SK-N-SH (cell line): Measurements from ENCODE around the gene TMEM89. TPM values are rescaled to one million over a fixed set of nuclear protein-coding genes. Genes with fewer than 3 reads are reported as not detected.

Experiments
- CTCF ChIA-PET: fragments of 300-600, 350-600 bp; formaldehyde crosslinking; extraction: SDS; loops from one replicate; lab custom pipeline; 2021; lab: Yijun Ruan, JAX
- POLR2A ChIA-PET: fragments of 350-600 bp; sonication (Branson Sonifier 250); formaldehyde crosslinking; extraction: SDS; loops from one replicate; lab custom pipeline; 2020; ENCODE audit warnings: antibody characterized with exemption, inconsistent platforms; lab: Yijun Ruan, JAX
- DNase-seq: peaks from one replicate; pipeline ENCODE4 v3.0.0; 2012
- H2AFZ ChIP-seq: fragments of 200-600 bp; sonication (generic); 2 replicates; pipeline ENCODE4 v1.8.1; 2016; ENCODE audit warnings: antibody characterized with exemption, mild to moderate bottlenecking, low read depth
- H3F3A ChIP-seq: fragments of 200-600 bp; sonication (generic); replicated peaks from 2 replicates; pipeline ENCODE3; 2016; ENCODE audit warnings: antibody characterized with exemption, mild to moderate bottlenecking; ENCODE audit not compliant: insufficient read depth
- H3K27ac ChIP-seq, 2 experiments: fragments of 200-500 bp in 1 of 2; fragments of 200-600 bp in 1 of 2; sonication (Bioruptor generic) in 1 of 2; sonication (generic), shearing (Covaris generic) in 1 of 2; 2 replicates each; pipeline versions ENCODE4 v1.5.1 to v1.6.1; 2014 to 2016; ENCODE audit warnings: low read depth in 2 of 2, inconsistent platforms in 1 of 2, low read length in 1 of 2, mild to moderate bottlenecking in 1 of 2, mixed read lengths in 1 of 2
- H3K27me3 ChIP-seq: fragments of 200-600 bp; sonication (generic), shearing (Covaris generic); 2 replicates; pipeline ENCODE4 v1.6.1; 2016; ENCODE audit warnings: mixed run types; ENCODE audit not compliant: insufficient read depth
- H3K36me3 ChIP-seq, 2 experiments: fragments of 200-500 bp in 1 of 2; fragments of 200-600 bp in 1 of 2; sonication (Bioruptor generic) in 1 of 2; sonication (generic) in 1 of 2; replicated peaks in 1 of 2; 2 replicates each; pipeline versions ENCODE3 to v1.5.1; 2014 to 2016; ENCODE audit warnings: low read length in 1 of 2, mild to moderate bottlenecking in 1 of 2; ENCODE audit not compliant: insufficient read depth in 2 of 2, control insufficient read depth in 1 of 2
- H3K4me1 ChIP-seq, 2 experiments: fragments of 200-500 bp in 1 of 2; fragments of 200-600 bp in 1 of 2; sonication (Bioruptor generic) in 1 of 2; sonication (generic), shearing (Covaris generic) in 1 of 2; 2 replicates each; pipeline versions ENCODE4 v1.5.1 to v1.6.1; 2014 to 2016; ENCODE audit warnings: low read depth in 1 of 2, low read length in 1 of 2, mixed run types in 1 of 2; ENCODE audit not compliant: insufficient read depth in 2 of 2, control insufficient read depth in 1 of 2
- H3K4me2 ChIP-seq: fragments of 200-600 bp; sonication (generic), shearing (Covaris generic); 2 replicates; pipeline ENCODE4 v1.6.1; 2017; ENCODE audit warnings: mixed run types
- H3K4me3 ChIP-seq, 2 experiments: fragments of 200-500 bp in 1 of 2; fragments of 200-600 bp in 1 of 2; sonication (Bioruptor generic) in 1 of 2; sonication (generic), shearing (Covaris generic) in 1 of 2; 2 replicates each; pipeline versions ENCODE4 v1.5.1 to v1.8.1; 2014 to 2016; ENCODE audit warnings: low read depth in 2 of 2, inconsistent platforms in 1 of 2, low read length in 1 of 2, mild to moderate bottlenecking in 1 of 2, mixed read lengths in 1 of 2, moderate library complexity in 1 of 2
- H3K79me2 ChIP-seq: fragments of 200-600 bp; sonication (generic); 2 replicates; pipeline ENCODE4 v1.8.1; 2017; ENCODE audit warnings: mild to moderate bottlenecking; ENCODE audit not compliant: insufficient read depth
- H3K9ac ChIP-seq: fragments of 200-600 bp; sonication (generic); 2 replicates; pipeline ENCODE4 v1.6.1; 2017; ENCODE audit warnings: mixed run types
- H3K9me2 ChIP-seq: fragments of 200-600 bp; sonication (generic); 2 replicates; pipeline ENCODE4 v1.6.1; 2017; ENCODE audit warnings: mixed run types
- H3K9me3 ChIP-seq: fragments of 200-600 bp; sonication (generic); 2 replicates; pipeline ENCODE4 v1.6.1; 2017; ENCODE audit warnings: mixed run types, mild to moderate bottlenecking, moderate library complexity
- H4K20me1 ChIP-seq: fragments of 200-600 bp; sonication (generic); 2 replicates; pipeline ENCODE4 v1.6.1; 2017; ENCODE audit warnings: mild to moderate bottlenecking, mixed run types; ENCODE audit not compliant: insufficient read depth
- IRF3 ChIP-seq: fragments of 150-350 bp; IDR thresholded peaks from 2 replicates; pipeline ENCODE4 v1.6.1; 2016; ENCODE audit warnings: mild to moderate bottlenecking, low read depth, low read length
- RXRA ChIP-seq: IDR thresholded peaks from 2 replicates; pipeline ENCODE4 v1.4.0; 2012; ENCODE audit warnings: low read depth, mild to moderate bottlenecking, borderline replicate concordance
- WGBS: methylation state at CpG from one replicate; pipeline ENCODE4 v1.1.6; 2017; ENCODE audit warnings: low lambda C conversion rate; 5-methylcytosine and 5-hydroxymethylcytosine counted together
- polyA plus RNA-seq, 3 experiments: library from polyadenylated mRNA; depleted of rRNA; stranded (reverse); fragments of >200 nt; gene quantifications; 2 replicates each; pipeline ENCODE4 v1.2.3, GENCODE V29; 2012

TMEM89 gene
- polyA plus RNA-seq, 1 of the 3 experiments (the other 2 are of a cell fraction), result not detected

GRCh38 chr3:48571938-48572337 is 49.6 kb downstream of the TMEM89 start:
- CTCF ChIA-PET, result interaction anchor here (1.3 kb wide), 1 partner anchor 64 kb away, joined by 4 read pairs; the partner anchor contains the start of gene SLC26A6

More at GRCh38 chr3:48571938-48572337, 49.6 kb downstream of the TMEM89 start:
- Histone ChIP-seq H2AFZ (no peak overlapping the region), H3F3A (no peaks in the 10 kb centered on the region), H3K36me3 (no peaks in the 10 kb centered on the region), H3K4me1 (no peaks in the 10 kb centered on the region), H3K4me2 (no peak overlapping the region), H3K9me2 (no peaks in the 10 kb centered on the region), H3K79me2 (no peaks in the 10 kb centered on the region), H3K4me3 (no peak overlapping the region), H3K27ac (no peak overlapping the region), H3K27me3 (no peaks in the 10 kb centered on the region), H3K9ac (no peak overlapping the region), H3K9me3 (no peaks in the 10 kb centered on the region), H4K20me1 (no peaks in the 10 kb centered on the region)
- POLR2A ChIA-PET, result no interaction called here
- WGBS, result 86% methylated on average over 4 of the region's 12 CpGs
- DNase-seq, result no peak
- TF ChIP-seq RXRA, result no peak
- TF ChIP-seq IRF3, result no peak

Other genes with a start within 250 kb of the TMEM89 start
- gene FBXW12, start 249.6 kb downstream of the TMEM89 start, polyA plus RNA-seq (2012; rRNA removed), result 0.07 TPM in 1 of 2 replicates, not detected in the other
- 38.0 and 39.8 TPM in 2 replicates for gene PLXNB1, start 191.7 kb downstream of the TMEM89 start, polyA plus RNA-seq (2012; rRNA removed)
- 24.2 and 29.6 TPM in 2 replicates for gene CCDC51, start 181.7 kb downstream of the TMEM89 start, polyA plus RNA-seq (2012; rRNA removed)
- gene TMA7, start 181.5 kb downstream of the TMEM89 start, polyA plus RNA-seq (2012; rRNA removed), result 393 and 438 TPM in 2 replicates
- 5.6 and 6.5 TPM in 2 replicates for gene ATRIP, start 175.0 kb downstream of the TMEM89 start, polyA plus RNA-seq (2012; rRNA removed)
- gene SHISA5, start 117.6 kb downstream of the TMEM89 start, polyA plus RNA-seq (2012; rRNA removed), result 141 and 194 TPM in 2 replicates
- 5.7 and 6.7 TPM in 2 replicates for gene PFKFB4, start 65.0 kb downstream of the TMEM89 start, polyA plus RNA-seq (2012; rRNA removed)
- 0.50 and 0.69 TPM in 2 replicates for gene UCN2, start 58.0 kb downstream of the TMEM89 start, polyA plus RNA-seq (2012; rRNA removed)
- gene COL7A1, start 26.4 kb downstream of the TMEM89 start, polyA plus RNA-seq (2012; rRNA removed), result 7.1 and 10.8 TPM in 2 replicates
- 284 and 317 TPM in 2 replicates for gene UQCRC1, start 12.1 kb downstream of the TMEM89 start, polyA plus RNA-seq (2012; rRNA removed)
- 31.9 and 39.6 TPM in 2 replicates for gene SLC26A6, start 13.7 kb upstream of the TMEM89 start, polyA plus RNA-seq (2012; rRNA removed)
- 10.0 and 11.7 TPM in 2 replicates for gene CELSR3, start 41.1 kb upstream of the TMEM89 start, polyA plus RNA-seq (2012; rRNA removed)
- gene NCKIPSD, start 64.1 kb upstream of the TMEM89 start, polyA plus RNA-seq (2012; rRNA removed), result 20.4 and 24.9 TPM in 2 replicates
- 178 and 219 TPM in 2 replicates for gene IP6K2, start 95.5 kb upstream of the TMEM89 start, polyA plus RNA-seq (2012; rRNA removed)
- 5.2 and 5.7 TPM in 2 replicates for gene PRKAR2A, start 226.1 kb upstream of the TMEM89 start, polyA plus RNA-seq (2012; rRNA removed)